MM.1S (cell line): ENCODE results near the gene REG4.

Experiments used
- CTCF ChIP-seq: fragments of 300-600 bp; sonication (generic); IDR thresholded peaks from 2 replicates; pipeline ENCODE4 v1.5.1; 2016; ENCODE audit warnings: antibody characterized with exemption, low read length, mixed read lengths
- EZH2 ChIP-seq: fragments of 300-600 bp; sonication (generic); optimal IDR thresholded peaks from 2 replicates; pipeline ENCODE3; 2017; ENCODE audit warnings: low read depth, mild to moderate bottlenecking, antibody characterized with exemption, low read length, mixed read lengths

GRCh38 chr1:119814288-119814687, 3.0 kb upstream of the REG4 start:
- no peak for TF ChIP-seq CTCF
- no peak for TF ChIP-seq EZH2
